SIG-M5 (cell line): ENCODE data around the gene HSD17B8.

Experiments
- DNase-seq: peaks from one replicate; lab custom pipeline; 2025; lab: John Stamatoyannopoulos, UW

Gene HSD17B8

GRCh38 chr6:33171016-33171879 is 33.2 kb upstream of the HSD17B8 start:
- no peak for DNase-seq

DNA sequence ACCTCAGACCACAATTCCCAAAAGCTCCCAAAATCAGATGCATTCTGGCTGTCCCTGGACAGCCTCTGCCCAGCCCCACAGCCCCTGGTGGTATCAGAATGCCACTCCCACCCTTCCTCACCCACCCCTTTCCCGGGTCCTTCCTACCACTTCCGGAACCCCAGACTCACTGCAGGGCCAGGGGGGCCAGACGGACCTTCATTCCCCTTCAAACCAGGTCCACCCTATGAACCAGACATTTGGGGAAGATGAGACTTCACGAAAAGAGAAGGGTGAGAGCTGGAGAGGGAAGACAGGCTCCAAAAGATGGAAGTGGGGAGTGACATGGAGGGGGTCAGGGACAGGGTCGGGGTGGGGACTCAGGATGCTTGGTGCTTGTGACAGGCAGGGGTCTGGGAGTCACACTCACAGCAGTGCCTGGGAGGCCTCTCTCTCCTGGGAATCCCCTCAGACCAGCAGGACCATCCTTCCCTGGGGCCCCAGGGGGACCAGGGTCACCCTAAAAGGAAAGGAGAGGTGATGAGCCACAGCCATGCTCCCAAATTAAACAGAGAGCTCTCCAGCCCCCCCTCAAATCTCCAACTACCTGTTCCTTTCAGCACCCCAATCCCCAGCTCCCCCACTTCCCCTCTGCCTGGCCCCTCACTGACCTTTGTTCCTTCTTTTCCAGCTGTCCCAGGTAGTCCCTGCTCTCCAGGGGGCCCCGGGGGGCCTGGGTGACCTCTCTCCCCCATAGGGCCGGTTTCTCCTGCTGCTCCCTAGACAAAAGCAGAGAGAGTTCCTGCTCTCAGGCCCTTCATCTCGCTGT is 32.4 kb upstream of the HSD17B8 start:
- no peak for DNase-seq

DNA sequence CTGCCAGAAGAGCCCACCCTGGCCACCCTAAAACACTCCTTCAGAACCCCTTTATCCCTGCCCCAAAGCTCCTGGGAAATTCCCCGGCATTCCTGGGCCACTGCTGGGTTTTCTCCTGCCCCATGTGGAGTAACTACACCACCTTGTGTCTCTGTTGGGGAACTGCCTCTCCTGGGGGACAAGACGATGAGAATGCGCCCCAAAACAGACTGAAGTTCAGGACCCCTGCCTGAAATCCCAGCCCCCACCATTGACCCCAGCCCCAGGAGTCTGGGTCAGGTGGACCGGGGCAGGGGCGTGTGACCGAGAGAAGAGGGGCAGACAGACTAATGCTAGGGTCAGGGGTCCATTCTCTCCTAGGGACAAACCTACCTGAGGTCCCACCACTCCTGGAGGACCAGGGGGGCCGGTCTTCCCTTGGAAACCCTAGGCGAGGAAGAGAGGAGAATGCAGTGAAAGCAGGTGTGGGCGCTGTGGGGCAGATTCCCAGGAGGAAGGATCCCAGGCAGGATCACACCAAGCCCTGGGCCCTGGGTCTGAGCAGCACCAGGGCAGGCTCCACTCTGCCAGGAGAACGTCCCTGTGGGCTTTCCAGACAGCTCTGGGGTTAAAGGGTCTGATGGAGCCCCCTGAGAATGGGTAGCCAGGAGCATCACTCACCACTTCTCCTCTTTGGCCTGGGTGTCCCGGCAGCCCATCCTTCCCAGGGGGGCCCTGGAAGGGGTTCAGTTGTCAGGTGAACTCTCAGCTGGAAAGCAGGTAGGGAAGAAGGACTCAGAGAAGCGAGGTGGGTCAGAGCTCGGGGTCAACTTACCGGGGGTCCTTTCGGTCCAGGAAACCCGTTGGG is 31.5 kb upstream of the HSD17B8 start:
- no peak for DNase-seq

- DNase-seq: no peak
These were observed 30.8 kb upstream of the HSD17B8 start for GRCh38 chr6:33173535-33174180.

DNA sequence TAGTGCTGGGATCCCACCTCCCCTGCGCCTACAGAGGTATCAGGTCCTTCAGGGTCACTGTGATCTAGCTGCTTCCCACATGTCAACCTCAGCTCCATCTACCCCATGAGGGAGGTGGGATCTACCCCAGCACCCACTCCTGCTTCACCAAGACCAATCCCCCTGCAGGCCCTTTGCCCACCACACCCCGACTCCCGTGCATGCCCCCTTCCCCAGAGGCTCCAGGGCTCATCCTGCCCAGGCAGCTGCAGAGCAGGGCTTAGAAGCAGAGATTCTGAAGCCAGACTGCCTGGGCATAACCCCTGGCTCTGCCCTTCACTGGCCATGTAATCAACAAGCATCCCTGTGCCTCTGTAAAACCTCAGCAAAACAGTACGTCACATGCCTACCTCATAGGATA is 29.7 kb upstream of the HSD17B8 start:
- no peak for DNase-seq

DNA sequence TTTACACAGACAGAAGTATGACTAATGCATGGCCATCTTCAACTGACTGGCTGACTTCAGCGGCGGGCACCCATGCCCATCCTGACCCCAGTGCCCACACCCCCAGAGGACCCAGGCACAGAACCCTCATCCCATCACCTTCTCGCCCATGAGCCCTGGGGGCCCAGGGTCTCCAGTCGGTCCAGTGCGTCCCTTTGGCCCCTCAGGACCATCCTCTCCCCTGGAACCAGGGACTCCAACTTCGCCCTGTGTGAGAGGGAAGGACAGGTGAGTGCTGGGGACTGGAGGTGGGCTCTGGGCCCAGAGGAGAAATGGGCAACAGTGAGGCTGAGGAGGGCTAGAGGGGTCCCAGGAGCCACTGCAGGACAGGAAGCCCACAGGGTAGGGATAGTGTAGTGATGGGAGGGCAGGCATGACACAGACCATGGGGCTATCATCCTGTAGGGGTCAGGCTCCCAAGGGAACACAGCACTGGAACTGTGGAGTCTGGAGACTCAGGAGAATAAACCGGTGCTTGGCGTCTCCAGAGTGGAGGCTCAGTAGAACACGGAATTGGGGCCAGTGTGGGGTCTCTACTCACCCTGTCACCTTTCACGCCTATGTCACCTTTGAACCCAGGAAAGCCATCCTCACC is 28.9 kb upstream of the HSD17B8 start:
- DNase-seq: no peak

DNA sequence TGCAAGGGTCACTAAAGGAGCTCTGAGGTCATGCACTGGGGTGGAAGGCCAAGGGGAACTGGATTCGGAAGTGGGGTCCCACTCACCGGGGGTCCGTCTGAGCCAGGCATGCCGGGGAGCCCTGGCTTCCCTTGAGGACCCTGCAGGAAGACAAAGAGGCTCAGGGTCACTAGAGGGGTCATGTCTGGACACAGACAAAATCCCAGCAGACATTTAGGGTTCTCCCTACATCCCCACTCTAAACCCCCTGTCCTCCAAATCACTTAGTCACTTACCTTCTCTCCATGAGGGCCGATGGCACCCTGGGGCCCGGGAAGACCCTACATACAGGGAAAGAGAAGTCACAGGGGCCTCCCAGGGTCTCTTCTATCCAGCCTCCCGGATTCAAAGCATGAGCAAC is 27.5 kb upstream of the HSD17B8 start:
- DNase-seq: no peak

DNA sequence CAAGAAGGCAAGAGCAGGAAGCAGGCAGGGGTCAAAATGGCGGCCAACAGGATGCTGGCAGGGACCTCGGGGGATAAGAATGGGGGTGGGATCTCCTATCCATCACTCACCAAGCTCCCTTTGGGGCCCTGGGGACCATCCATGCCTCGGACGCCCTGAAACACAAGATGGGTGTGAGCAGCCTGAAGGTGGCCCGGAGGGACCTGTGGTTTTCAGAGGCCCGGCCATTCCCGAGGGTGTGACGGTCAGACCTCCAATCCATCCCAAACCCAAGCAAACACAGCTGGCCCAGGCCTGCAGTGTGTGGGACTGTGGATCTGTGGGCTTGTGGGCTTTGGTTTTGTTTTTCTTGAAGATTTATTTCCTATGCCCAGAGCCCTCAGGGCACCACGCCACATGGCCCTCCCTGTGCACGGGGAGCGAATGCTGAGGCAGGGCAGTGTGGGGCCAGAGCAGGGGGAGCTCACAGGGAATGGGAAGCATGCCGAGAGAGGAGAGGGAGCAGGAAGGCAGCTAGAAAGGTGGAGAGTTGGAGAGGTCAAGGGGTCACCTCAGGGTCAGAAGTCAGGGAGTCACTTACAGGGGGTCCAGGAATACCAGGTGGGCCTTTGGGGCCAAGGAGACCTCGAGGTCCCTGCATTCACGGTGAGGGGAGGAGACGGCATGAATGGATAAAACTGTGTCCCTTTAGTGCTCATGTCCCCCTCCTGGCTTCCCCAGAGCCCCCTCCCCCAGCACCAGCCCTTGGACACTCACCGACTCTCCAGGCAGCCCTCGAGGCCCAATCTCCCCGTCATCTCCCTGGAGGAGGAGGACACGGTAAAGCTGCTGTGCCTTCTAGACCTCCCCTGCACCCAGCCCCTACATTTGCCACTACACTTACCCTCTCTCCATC is 26.7 kb upstream of the HSD17B8 start:
- no peak for DNase-seq

DNA sequence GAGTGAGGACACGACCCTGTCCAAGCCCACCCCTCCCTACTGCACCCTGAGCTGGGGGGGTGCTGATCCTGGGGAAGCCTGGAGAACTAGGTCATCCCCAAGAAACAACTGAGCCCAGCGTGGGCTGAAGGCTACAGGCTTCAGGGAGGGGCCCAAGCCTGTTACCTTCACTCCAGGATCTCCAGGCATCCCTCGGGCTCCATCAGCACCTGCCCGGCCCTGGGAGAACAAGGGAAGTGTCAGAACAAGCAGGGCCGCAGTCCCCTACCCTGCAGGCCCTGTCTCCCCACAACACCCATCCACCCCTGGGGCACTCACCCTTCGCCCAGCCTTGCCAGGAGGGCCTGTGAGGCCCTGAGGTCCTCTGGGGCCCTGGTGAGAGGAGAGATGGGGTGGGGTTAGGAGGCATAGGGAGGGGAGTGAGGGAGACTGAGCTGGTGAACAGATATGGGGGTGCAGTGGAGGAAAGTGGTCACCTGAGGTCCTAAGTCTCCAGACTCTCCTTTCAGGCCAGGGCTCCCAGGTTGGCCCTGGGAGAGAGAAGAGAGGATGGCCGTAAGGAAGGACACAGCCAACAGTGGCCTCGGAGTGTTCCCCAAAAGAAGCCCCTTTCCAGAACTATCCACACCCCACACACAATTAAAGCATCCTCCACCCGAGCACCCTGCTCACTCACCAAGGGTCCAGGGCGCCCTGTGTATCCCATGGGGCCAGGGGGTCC is 25.5 kb upstream of the HSD17B8 start:
- DNase-seq: no peak

- no peak for DNase-seq
These were observed 23.3 kb upstream of the HSD17B8 start for GRCh38 chr6:33181141-33181540.

DNA sequence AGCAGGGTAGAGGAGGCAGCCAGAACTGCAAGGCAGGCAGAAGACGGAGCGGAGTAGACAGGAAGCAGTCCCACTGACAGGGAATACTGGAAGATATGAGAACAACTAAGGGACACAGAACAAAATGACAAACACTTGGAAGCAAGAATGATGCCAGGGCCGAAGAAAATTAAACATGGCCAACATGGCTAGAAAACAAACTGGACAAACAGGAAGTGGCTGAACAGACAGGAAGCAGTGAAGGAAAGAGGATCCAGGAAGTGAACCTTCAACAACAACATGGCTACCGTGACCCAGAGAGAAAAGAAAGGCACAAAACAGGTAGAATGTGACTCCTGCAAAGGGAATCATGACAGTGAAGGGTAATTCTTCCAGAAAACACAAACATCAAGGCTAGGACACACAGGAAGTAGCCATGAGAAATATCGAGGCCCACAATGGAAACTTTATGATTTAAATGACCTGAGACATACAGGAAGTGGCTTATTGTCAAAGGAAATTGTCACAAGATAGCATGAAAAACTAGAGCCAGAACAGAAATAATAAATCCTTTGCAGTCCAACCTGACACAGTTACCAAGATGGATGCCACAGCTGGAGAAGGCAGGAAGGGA is 21.3 kb upstream of the HSD17B8 start:
- DNase-seq: no peak

DNA sequence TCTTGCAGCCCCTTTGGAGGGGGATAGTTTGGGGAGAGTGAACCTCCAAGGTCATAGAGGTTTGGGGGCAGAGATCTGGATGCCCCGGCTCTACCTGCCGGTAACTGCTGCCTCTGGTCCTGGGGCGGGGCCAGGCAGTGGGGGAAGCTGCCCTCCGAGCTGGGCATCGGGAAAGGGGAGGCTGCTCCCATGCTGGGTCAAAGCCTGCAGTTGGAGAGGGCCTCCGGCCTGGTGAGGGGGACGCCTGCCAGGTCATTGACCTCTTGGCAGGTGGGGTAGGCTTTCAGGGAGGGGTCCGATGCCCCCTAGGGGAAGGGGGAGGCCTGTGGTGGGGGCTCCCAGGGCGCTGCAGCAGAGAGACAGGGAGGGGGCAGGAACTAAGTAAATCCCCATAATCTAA is 19.3 kb upstream of the HSD17B8 start:
- no peak for DNase-seq

DNA sequence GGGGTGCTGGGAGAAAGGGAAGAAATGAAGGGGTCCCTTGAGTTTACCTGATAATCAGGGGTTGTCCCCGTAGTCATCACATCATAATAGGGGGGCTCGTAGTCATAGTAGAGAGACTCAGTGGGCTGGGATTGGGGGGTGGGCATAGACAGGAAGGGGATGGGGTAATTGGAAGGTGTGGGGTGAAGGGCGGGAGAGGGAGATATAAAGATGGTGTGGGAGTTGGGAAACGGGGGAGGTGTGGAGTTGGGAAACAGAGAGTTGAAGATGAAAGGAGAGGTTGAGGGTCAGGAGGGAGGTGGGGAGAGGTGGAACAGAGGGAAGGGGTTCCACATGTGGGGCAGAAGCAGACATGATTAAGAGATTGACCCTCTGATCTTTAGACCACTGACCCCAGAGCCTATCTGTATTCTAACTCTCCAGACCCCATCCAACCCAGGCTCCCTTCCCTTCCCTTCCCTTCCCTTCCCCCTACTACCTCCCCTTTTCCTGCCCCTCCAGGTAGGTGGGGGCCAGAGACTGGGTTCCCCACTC is 18.7 kb upstream of the HSD17B8 start:
- DNase-seq: no peak

DNA sequence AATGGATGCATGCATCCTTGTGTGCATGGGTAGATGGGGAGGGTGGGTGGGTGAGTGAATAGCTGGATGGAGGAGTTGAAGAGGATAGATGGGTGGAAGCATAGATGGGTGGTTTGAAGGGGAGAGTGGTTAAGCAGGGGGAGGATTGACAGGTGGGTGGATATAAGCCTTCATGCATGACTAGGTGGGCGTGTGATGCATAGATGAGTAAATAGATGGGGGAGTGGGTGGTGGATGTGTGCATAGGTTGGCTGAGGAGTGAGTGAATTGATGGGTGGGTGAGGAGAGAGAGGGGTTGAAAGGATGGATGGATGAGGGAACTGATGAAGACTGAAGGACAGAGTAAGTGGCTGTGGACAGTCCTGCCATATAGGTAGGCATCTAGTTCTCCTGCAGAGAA is 16.6 kb upstream of the HSD17B8 start:
- no peak for DNase-seq

GRCh38 chr6:33189164-33189563 is 15.3 kb upstream of the HSD17B8 start:
- DNase-seq: no peak

DNA sequence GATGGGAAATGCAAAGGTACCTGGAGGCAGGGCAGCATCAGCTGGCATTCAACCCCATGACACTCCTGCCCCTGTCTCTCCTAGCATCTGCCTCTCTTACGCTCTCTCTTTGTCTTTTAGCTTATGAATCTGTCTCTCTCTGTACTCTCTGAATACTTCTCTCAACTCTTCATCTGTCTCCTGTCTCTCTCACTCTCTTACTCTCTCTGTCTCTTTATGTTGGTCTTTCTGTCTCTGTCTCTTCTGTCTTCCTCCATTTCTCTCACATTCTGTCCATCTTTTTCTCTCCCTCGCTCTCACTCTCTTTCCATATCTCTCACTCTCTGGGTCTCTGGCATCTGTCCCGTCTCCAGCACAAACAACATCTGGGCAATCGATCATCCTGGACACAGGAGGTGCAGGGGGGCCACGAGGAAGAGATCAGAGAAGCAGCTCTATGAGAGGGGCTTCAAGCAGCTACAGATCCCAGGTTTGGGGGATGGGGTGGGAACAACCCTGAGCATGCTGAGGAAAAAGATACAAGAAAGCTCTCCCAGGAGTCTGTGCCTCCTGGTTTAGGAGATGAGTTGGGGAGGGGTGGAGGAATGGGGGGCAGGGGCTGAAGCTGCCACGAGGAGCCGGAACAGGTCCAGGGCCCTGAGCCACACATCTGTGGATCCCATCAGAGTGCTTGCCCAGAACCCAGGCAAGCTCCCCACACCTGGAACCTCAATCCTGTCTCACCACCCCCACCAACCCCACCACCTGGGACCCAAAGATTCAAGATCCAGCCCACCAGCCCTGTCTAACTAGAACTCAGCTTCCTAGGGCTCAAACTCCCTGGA is 14.6 kb upstream of the HSD17B8 start:
- no peak for DNase-seq

DNA sequence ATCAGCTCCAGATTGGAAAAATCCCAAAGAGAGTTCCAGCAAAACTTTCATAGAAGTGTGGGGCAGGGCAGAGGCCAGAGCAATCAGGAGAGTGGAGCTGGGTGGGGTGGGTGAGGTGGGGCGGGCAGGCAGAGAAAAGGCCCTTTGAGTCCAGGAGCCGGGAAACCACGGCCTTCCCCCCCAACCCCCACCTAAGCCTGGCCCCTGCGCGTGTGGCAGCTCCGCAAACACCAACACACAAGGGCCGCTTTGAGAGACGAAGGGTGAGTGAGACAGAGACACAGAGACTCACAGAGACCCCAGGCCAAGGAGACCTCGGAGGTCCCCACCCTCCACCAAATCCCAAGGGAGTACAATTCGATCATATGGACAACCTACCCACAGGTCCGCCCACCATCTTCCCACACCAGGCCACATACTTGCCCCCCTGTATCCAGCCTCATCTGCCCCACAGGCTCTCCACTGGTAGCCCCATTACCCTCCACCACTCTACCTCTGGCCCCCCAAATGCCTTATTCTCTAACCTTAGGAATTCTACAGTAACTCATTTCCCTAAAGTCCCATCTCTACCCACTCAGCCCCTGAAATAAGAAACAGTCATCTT is 13.8 kb upstream of the HSD17B8 start:
- DNase-seq: no peak
